Stomach (tissue), 9 donors: ENCODE measurements around the gene HNF4A. TPM values are rescaled to one million over a fixed set of nuclear protein-coding genes. Genes with fewer than 3 reads are reported as not detected.

Source experiments
- DNase-seq, 2 donors: peaks; one replicate each; pipeline versions ENCODE4 v3.0.0 to v3.0.0-alpha.2; 2013 to 2019
- H3K27ac ChIP-seq, 5 donors: fragments of 200-600 bp in 4 of 5; sonication (generic) in 4 of 5; one replicate each; pipeline ENCODE4 v1.5.1; 2013 to 2019; ENCODE audit warnings: mild to moderate bottlenecking in 1 of 5, moderate library complexity in 1 of 5
- H3K27me3 ChIP-seq, 3 donors: fragments of 200-600 bp; sonication (generic); one replicate each; pipeline ENCODE4 v1.5.1; 2017 to 2019; ENCODE audit warnings: mixed run types in 1 of 3
- H3K36me3 ChIP-seq, 4 donors: fragments of 200-600 bp; sonication (generic); 1 replicate in 3 of 4; 2 replicates in 1 of 4; pipeline ENCODE4 v1.5.1; 2016 to 2019
- H3K4me1 ChIP-seq, 4 donors: fragments of 200-600 bp; sonication (generic); one replicate each; pipeline ENCODE4 v1.5.1; 2016 to 2019
- H3K4me3 ChIP-seq, 4 donors: fragments of 200-600 bp; sonication (generic) in 3 of 4; one replicate each; pipeline ENCODE4 v1.5.1; 2016 to 2019; ENCODE audit warnings: mild to moderate bottlenecking in 1 of 4
- H3K9me3 ChIP-seq, 4 donors: fragments of 200-600 bp; sonication (generic); one replicate each; pipeline ENCODE4 v1.5.1; 2016 to 2019
- CTCF ChIP-seq, 7 experiments: fragments of 450-650 bp in 4 of 7; fragments of 200-600 bp in 3 of 7; sonication (generic) in 3 of 7; IDR thresholded peaks; one replicate each; pipeline ENCODE4 v1.5.1; 2016 to 2019; ENCODE audit warnings: antibody characterized with exemption in 7 of 7, control low read depth in 2 of 7, mild to moderate bottlenecking in 1 of 7
- EP300 ChIP-seq: sonication (generic); formaldehyde crosslinking; IDR thresholded peaks from one replicate; pipeline ENCODE4 v1.6.1; 2017; ENCODE audit warnings: antibody characterized with exemption
- POLR2A ChIP-seq, 4 donors: fragments of 450-650 bp; IDR thresholded peaks; one replicate each; pipeline ENCODE4 v1.6.1; 2016; ENCODE audit warnings: antibody characterized with exemption in 4 of 4, control low read depth in 2 of 4, mild to moderate bottlenecking in 1 of 4, moderate library complexity in 1 of 4
- POLR2AphosphoS5 ChIP-seq, 3 donors: sonication (generic); formaldehyde crosslinking; IDR thresholded peaks; one replicate each; pipeline ENCODE4 v1.6.1; 2016; ENCODE audit warnings: antibody characterized with exemption in 3 of 3
- WGBS, 5 donors: extraction: QIAGEN DNeasy Blood & Tissue Kit in 3 of 5; methylation state at CpG; one replicate each; pipeline versions ENCODE4 v1.1.5 to v1.1.7; 2013 to 2018; 5-methylcytosine and 5-hydroxymethylcytosine counted together
- intact Hi-C: fragments of 100-400 bp; cut with DNase I; formaldehyde crosslinking; loops from one replicate; pipeline ENCODE4 v1.15.1; 2023; ENCODE audit warnings: low total_unique reads
- polyA plus RNA-seq, 3 donors: library from polyadenylated mRNA; stranded (reverse); fragments of 200-250 nt; gene quantifications; one replicate each; pipeline ENCODE4 v1.2.3, GENCODE V29; 2013
- small RNA-seq, 4 donors: library from RNA; depleted of rRNA; stranded (forward); fragments of <200 nt; gene quantifications; one replicate each; pipeline ENCODE3, GENCODE V24; 2016
- total RNA-seq, 5 donors: library from RNA; depleted of rRNA; stranded (reverse); fragments of >200 nt; gene quantifications; one replicate each; pipeline versions ENCODE4 v1.1.0 to v1.2.3, GENCODE V29; 2014 to 2016
- donor health status: healthy with polysubstance abuse.
- donor health status: Bipolar disorder and iron deficiency.
- donor health status: healthy.

The HNF4A gene
- total and polyA plus RNA-seq, 8 donors: 1.3 to 64.8 (median 23.5) TPM

- intact Hi-C loops: no loop called here
Measured at GRCh38 chr20:44479643-44480042, 124.1 kb downstream of the HNF4A start.

GRCh38 chr20:44480097-44480496 lies 124.6 kb downstream of the HNF4A start:
- no peak overlapping the region for H3K4me3 ChIP-seq
- no peaks in the 10 kb centered on the region for H3K9me3 ChIP-seq
- peaks cover 8 to 19% (median 18%) of the 10 kb centered on the region in 4 donors for H3K4me1 ChIP-seq
- DNase-seq: no peak
- TF ChIP-seq POLR2AphosphoS5 (IDR thresholded peaks at IDR 0.05) (no peak), EP300 (no peak), POLR2A (IDR thresholded peaks at IDR 0.05) (no peak), CTCF (IDR thresholded peaks at IDR 0.05) (no peak)
- no peak overlapping the region for H3K27ac ChIP-seq
- peaks cover 21 to 57% (median 54%) of the 10 kb centered on the region in 4 donors for H3K36me3 ChIP-seq
- intact Hi-C loops: no loop called here
- WGBS, 5 donors: 89 to 96% (median 95%) methylated on average over 18 of the region's 18 CpGs
- H3K27me3 ChIP-seq: no peaks in the 10 kb centered on the region

More at GRCh38 chr20:44479643-44480042, 124.1 kb downstream of the HNF4A start:
- no peak overlapping the region for H3K4me3 ChIP-seq
- H3K36me3 ChIP-seq: peaks cover 21 to 52% (median 50%) of the 10 kb centered on the region in 4 donors
- H3K9me3 ChIP-seq: no peaks in the 10 kb centered on the region
- WGBS, 5 donors: 79 to 92% (median 86%) methylated on average over 5 of the region's 5 CpGs
- DNase-seq: no peak
- peaks cover 8 to 22% (median 20%) of the 10 kb centered on the region in 4 donors for H3K4me1 ChIP-seq
- no peaks in the 10 kb centered on the region for H3K27me3 ChIP-seq
- no peak overlapping the region for H3K27ac ChIP-seq
- TF ChIP-seq EP300 (no peak), POLR2AphosphoS5 (IDR thresholded peaks at IDR 0.05) (no peak), POLR2A (IDR thresholded peaks at IDR 0.05) (no peak), CTCF (IDR thresholded peaks at IDR 0.05) (no peak)

GRCh38 chr20:44481719-44482416 lies 126.4 kb downstream of the HNF4A start:
- intact Hi-C loops: no loop called here

GRCh38 chr20:44483112-44483511 lies 127.6 kb downstream of the HNF4A start:
- TF ChIP-seq POLR2A (IDR thresholded peaks at IDR 0.05) (no peak), POLR2AphosphoS5 (IDR thresholded peaks at IDR 0.05) (no peak), EP300 (no peak), CTCF (IDR thresholded peaks at IDR 0.05) (no peak)
- DNase-seq: no peak
- Histone ChIP-seq H3K27ac (no peak overlapping the region), H3K36me3 (peaks cover 21 to 87% (median 84%) of the 10 kb centered on the region in 4 donors), H3K4me3 (no peak overlapping the region), H3K27me3 (no peaks in the 10 kb centered on the region), H3K4me1 (peaks cover 0 to 7% (median 0%) of the 10 kb centered on the region in 4 donors), H3K9me3 (no peaks in the 10 kb centered on the region)
- 83 to 91% (median 90%) methylated on average over 5 of the region's 5 CpGs for WGBS, 5 donors
- intact Hi-C loops: no loop called here

More at GRCh38 chr20:44481719-44482416, 126.4 kb downstream of the HNF4A start:
- peaks cover 0 to 14% (median 3%) of the 10 kb centered on the region in 4 donors for H3K4me1 ChIP-seq
- no peak overlapping the region for H3K4me3 ChIP-seq
- TF ChIP-seq POLR2A (IDR thresholded peaks at IDR 0.05) (no peak), POLR2AphosphoS5 (IDR thresholded peaks at IDR 0.05) (no peak), EP300 (no peak), CTCF (IDR thresholded peaks at IDR 0.05) (no peak)
- WGBS, 5 donors: 75 to 80% (median 76%) methylated on average over 5 to 6 of the region's 6 CpGs
- DNase-seq: no peak
- no peaks in the 10 kb centered on the region for H3K27me3 ChIP-seq
- H3K27ac ChIP-seq: no peak overlapping the region
- H3K9me3 ChIP-seq: no peaks in the 10 kb centered on the region
- peaks cover 21 to 75% (median 71%) of the 10 kb centered on the region in 4 donors for H3K36me3 ChIP-seq

Small RNA genes lying within 50 kb of the gene (small RNA-seq; reads per million reads assigned to genes)
- gene MIR3646 (0 to 0.15 (median 0) reads per million in 4 donors), gene RF00019 (0 reads per million in 4 donors), gene RPL37AP1 (0 to 0.10 (median 0) reads per million in 4 donors)

Other genes with a start within 250 kb of the HNF4A start
- 10 to 100 TPM in 4 of 5 donors, 1 to 10 TPM in 1; 7.6 to 51.9 (median 38.9) TPM for gene JPH2, start 168.5 kb upstream of the HNF4A start, total RNA-seq
- 1 to 10 TPM in 2 of 3 donors, under 1 TPM in 1; 0.15 to 9.1 (median 1.1) TPM for gene JPH2, start 168.5 kb upstream of the HNF4A start, polyA plus RNA-seq
- 10 to 100 TPM in 4 of 5 donors, 1 to 10 TPM in 1; 7.8 to 87.5 (median 31.9) TPM for gene OSER1, start 144.9 kb upstream of the HNF4A start, total RNA-seq
- 10 to 100 TPM; 22.9 to 33.5 (median 30.9) TPM for gene OSER1, start 144.9 kb upstream of the HNF4A start, polyA plus RNA-seq
- 1 to 10 TPM in 1 of 5 donors, under 1 TPM in 1, not detected in 3; 0.29 to 1.5 TPM for gene GDAP1L1, start 108.4 kb upstream of the HNF4A start, total RNA-seq
- 1 to 10 TPM in 1 of 3 donors, under 1 TPM in 2; 0.25 to 1.1 (median 0.61) TPM for gene GDAP1L1, start 108.4 kb upstream of the HNF4A start, polyA plus RNA-seq
- gene FITM2, start 44.5 kb upstream of the HNF4A start, total RNA-seq: 1 to 10 TPM; 2.7 to 5.7 (median 5.3) TPM
- gene FITM2, start 44.5 kb upstream of the HNF4A start, polyA plus RNA-seq: 1 to 10 TPM in 2 of 3 donors, under 1 TPM in 1; 0.46 to 2.5 (median 1.7) TPM
- not detected for gene R3HDML, start 18.7 kb upstream of the HNF4A start, total RNA-seq
- not detected for gene R3HDML, start 18.7 kb upstream of the HNF4A start, polyA plus RNA-seq
- gene TTPAL, start 120.2 kb downstream of the HNF4A start, total RNA-seq: 10 to 100 TPM in 1 of 5 donors, 1 to 10 TPM in 4; 3.5 to 18.3 (median 5.8) TPM
- gene TTPAL, start 120.2 kb downstream of the HNF4A start, polyA plus RNA-seq: 1 to 10 TPM; 2.1 to 4.2 (median 2.7) TPM
- 100 to 1,000 TPM in 1 of 5 donors, 10 to 100 TPM in 3, 1 to 10 TPM in 1; 9.6 to 109 (median 84.6) TPM for gene SERINC3, start 166.4 kb downstream of the HNF4A start, total RNA-seq
- 10 to 100 TPM; 17.4 to 25.0 (median 24.0) TPM for gene SERINC3, start 166.4 kb downstream of the HNF4A start, polyA plus RNA-seq
- gene PKIG, start 226.9 kb downstream of the HNF4A start, total RNA-seq: 100 to 1,000 TPM in 1 of 5 donors, 10 to 100 TPM in 4; 17.4 to 113 (median 41.7) TPM
- gene PKIG, start 226.9 kb downstream of the HNF4A start, polyA plus RNA-seq: 100 to 1,000 TPM in 1 of 3 donors, 10 to 100 TPM in 2; 52.0 to 124 (median 86.9) TPM